Measurements from ENCODE around the gene CHMP6.
"Not testable (repeated sequence)": the region's sequence is repeated elsewhere in the genome, so short reads cannot be mapped to it uniquely, and the experiment has no call there.

The CHMP6 gene

GRCh38 chr17:81025065-81025740 is 33.6 kb downstream of the CHMP6 start:
- Histone ChIP-seq H3K9me3 (ENCODE audit: control insufficient read depth, low read length) (no peaks in the 10 kb centered on the region), H3K27ac (ENCODE audit: insufficient read depth, low read length, poor library complexity, severe bottlenecking) (no peak overlapping the region), H3K27me3 (replicated peaks; ENCODE audit: control insufficient read depth, insufficient read depth, low read length, poor library complexity, severe bottlenecking) (no peaks in the 10 kb centered on the region), H3K4me1 (ENCODE audit: control insufficient read depth, insufficient read depth, low read length, poor library complexity, severe bottlenecking) (peaks cover 7% of the 10 kb centered on the region), H3K4me3 (ENCODE audit: insufficient read depth, low read depth, low read length, poor library complexity, severe bottlenecking) (no peak overlapping the region), H3K36me3 (ENCODE audit: control insufficient read depth, insufficient read depth, low read length) (no peaks in the 10 kb centered on the region)
- DNase-seq = no peak

- H3K27ac ChIP-seq (ENCODE audit: insufficient read depth, low read length, poor library complexity, severe bottlenecking) = no peak overlapping the region
- no peak for DNase-seq
- no peaks in the 10 kb centered on the region for H3K36me3 ChIP-seq (ENCODE audit: control insufficient read depth, insufficient read depth, low read length)
- H3K4me1 ChIP-seq (ENCODE audit: control insufficient read depth, insufficient read depth, low read length, poor library complexity, severe bottlenecking) = peaks cover 7% of the 10 kb centered on the region
- H3K27me3 ChIP-seq (replicated peaks; ENCODE audit: control insufficient read depth, insufficient read depth, low read length, poor library complexity, severe bottlenecking) = no peaks in the 10 kb centered on the region
- no peak overlapping the region for H3K4me3 ChIP-seq (ENCODE audit: insufficient read depth, low read depth, low read length, poor library complexity, severe bottlenecking)
- no peaks in the 10 kb centered on the region for H3K9me3 ChIP-seq (ENCODE audit: control insufficient read depth, low read length)
These were observed 34.1 kb downstream of the CHMP6 start for GRCh38 chr17:81025741-81026129.

- H3K27me3 ChIP-seq (replicated peaks; ENCODE audit: control insufficient read depth, insufficient read depth, low read length, poor library complexity, severe bottlenecking) = no peaks in the 10 kb centered on the region
- H3K4me3 ChIP-seq (ENCODE audit: insufficient read depth, low read depth, low read length, poor library complexity, severe bottlenecking) = no peak overlapping the region
- no peaks in the 10 kb centered on the region for H3K36me3 ChIP-seq (ENCODE audit: control insufficient read depth, insufficient read depth, low read length)
- H3K9me3 ChIP-seq (ENCODE audit: control insufficient read depth, low read length) = no peaks in the 10 kb centered on the region
- H3K4me1 ChIP-seq (ENCODE audit: control insufficient read depth, insufficient read depth, low read length, poor library complexity, severe bottlenecking) = peaks cover 7% of the 10 kb centered on the region
- H3K27ac ChIP-seq (ENCODE audit: insufficient read depth, low read length, poor library complexity, severe bottlenecking) = no peak overlapping the region
- no peak for DNase-seq
These were observed 34.8 kb downstream of the CHMP6 start for GRCh38 chr17:81026266-81027036.

GRCh38 chr17:81027038-81027437 is 35.4 kb downstream of the CHMP6 start:
- H3K36me3 ChIP-seq (ENCODE audit: control insufficient read depth, insufficient read depth, low read length) = no peaks in the 10 kb centered on the region
- H3K9me3 ChIP-seq (ENCODE audit: control insufficient read depth, low read length) = no peaks in the 10 kb centered on the region
- H3K27ac ChIP-seq (ENCODE audit: insufficient read depth, low read length, poor library complexity, severe bottlenecking) = no peak overlapping the region
- DNase-seq = no peak
- peaks cover 7% of the 10 kb centered on the region for H3K4me1 ChIP-seq (ENCODE audit: control insufficient read depth, insufficient read depth, low read length, poor library complexity, severe bottlenecking)
- H3K27me3 ChIP-seq (replicated peaks; ENCODE audit: control insufficient read depth, insufficient read depth, low read length, poor library complexity, severe bottlenecking) = no peaks in the 10 kb centered on the region
- no peak overlapping the region for H3K4me3 ChIP-seq (ENCODE audit: insufficient read depth, low read depth, low read length, poor library complexity, severe bottlenecking)

DNA sequence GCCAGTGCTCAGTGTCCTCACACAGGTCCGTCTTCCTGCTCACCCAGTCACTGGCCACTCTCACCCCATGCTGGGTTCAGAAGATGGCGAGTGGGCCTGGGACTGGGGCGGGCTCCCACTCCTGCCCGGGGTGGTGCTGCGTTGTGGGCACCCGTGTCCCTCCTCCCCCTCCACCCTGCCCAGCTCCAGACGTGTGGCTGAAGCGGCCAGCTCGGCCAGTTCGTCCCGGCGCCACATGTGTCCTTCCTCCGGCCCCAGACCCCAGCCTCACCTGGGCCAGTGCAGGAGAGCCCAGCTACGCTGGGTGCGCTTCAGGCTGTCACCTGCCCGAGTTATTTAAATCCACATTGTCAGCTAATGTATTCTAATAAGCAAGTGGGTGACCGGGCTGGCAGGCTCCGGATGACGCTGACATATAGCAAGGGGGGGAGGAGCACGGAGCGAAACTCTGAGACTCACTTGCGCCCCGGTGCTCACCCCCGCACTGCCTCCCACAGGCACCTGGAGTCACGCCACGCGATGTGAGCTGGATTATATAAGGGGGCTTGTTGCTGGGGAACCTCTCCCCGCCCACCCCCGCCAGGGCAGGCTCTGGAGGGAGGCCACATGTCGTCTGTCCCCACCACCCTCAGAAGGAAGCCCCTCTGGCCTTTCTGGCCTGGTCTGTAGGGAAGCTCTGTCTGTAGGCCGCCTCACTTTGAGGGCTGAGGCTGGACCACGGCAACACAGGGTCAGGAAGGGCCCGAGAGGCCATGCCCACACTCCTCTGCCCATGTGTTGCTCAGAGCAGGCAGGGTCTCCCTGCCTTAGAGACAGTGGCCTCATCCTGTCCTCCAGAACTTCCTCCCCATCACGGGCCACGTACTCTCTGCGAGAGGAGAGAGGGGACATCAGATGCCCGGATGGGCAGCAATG is 36.2 kb downstream of the CHMP6 start:
- no peak for DNase-seq
- Histone ChIP-seq H3K36me3 (ENCODE audit: control insufficient read depth, insufficient read depth, low read length) (no peaks in the 10 kb centered on the region), H3K4me1 (ENCODE audit: control insufficient read depth, insufficient read depth, low read length, poor library complexity, severe bottlenecking) (peaks cover 7% of the 10 kb centered on the region), H3K4me3 (ENCODE audit: insufficient read depth, low read depth, low read length, poor library complexity, severe bottlenecking) (no peak overlapping the region), H3K27ac (ENCODE audit: insufficient read depth, low read length, poor library complexity, severe bottlenecking) (no peak overlapping the region), H3K27me3 (replicated peaks; ENCODE audit: control insufficient read depth, insufficient read depth, low read length, poor library complexity, severe bottlenecking) (no peaks in the 10 kb centered on the region), H3K9me3 (ENCODE audit: control insufficient read depth, low read length) (no peaks in the 10 kb centered on the region)

DNA sequence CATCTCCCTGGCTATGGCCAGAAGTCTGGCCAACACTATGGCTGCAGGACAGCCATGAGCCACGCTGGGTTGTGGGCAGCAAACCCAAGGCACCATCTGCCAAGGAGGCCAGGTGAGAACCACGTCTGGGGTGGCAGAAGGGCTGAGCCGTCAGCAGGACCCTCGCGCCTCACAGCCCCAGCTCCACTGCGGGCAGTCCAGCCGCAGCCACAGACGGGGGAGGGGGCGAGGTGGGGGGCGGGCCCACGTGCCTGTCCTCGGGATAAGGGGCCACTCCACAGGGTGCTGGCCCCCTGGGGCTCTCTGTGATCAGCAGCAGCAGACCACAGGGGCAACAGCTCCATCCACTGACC is 36.8 kb downstream of the CHMP6 start:
- no peaks in the 10 kb centered on the region for H3K9me3 ChIP-seq (ENCODE audit: control insufficient read depth, low read length)
- H3K4me3 ChIP-seq (ENCODE audit: insufficient read depth, low read depth, low read length, poor library complexity, severe bottlenecking) = no peak overlapping the region
- H3K36me3 ChIP-seq (ENCODE audit: control insufficient read depth, insufficient read depth, low read length) = no peaks in the 10 kb centered on the region
- H3K4me1 ChIP-seq (ENCODE audit: control insufficient read depth, insufficient read depth, low read length, poor library complexity, severe bottlenecking) = peaks cover 5% of the 10 kb centered on the region
- no peak overlapping the region for H3K27ac ChIP-seq (ENCODE audit: insufficient read depth, low read length, poor library complexity, severe bottlenecking)
- no peak for DNase-seq
- H3K27me3 ChIP-seq (replicated peaks; ENCODE audit: control insufficient read depth, insufficient read depth, low read length, poor library complexity, severe bottlenecking) = no peaks in the 10 kb centered on the region

DNA sequence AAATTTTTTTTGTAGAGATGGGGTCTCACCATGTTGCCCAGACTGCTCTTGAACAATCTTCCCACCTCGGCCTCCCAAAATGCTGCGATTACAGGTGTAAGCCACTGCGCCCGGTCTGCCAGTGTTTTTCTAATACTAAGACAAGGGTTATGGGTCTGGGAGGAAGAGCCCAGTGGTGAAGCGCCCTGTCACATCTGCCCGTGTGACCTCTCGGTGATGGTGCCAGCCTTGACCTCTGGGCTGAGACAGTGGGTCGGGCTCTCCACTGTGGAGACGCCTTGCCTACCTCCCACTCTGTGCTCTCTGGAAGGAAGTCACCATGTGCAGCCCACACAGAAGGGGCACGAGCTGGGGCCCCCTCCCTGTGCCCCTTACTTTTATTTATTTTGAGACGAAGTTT is 38.2 kb downstream of the CHMP6 start:
- no peaks in the 10 kb centered on the region for H3K27me3 ChIP-seq (replicated peaks; ENCODE audit: control insufficient read depth, insufficient read depth, low read length, poor library complexity, severe bottlenecking)
- no peak overlapping the region for H3K4me3 ChIP-seq (ENCODE audit: insufficient read depth, low read depth, low read length, poor library complexity, severe bottlenecking)
- no peak overlapping the region for H3K27ac ChIP-seq (ENCODE audit: insufficient read depth, low read length, poor library complexity, severe bottlenecking)
- no peaks in the 10 kb centered on the region for H3K36me3 ChIP-seq (ENCODE audit: control insufficient read depth, insufficient read depth, low read length)
- no peaks in the 10 kb centered on the region for H3K9me3 ChIP-seq (ENCODE audit: control insufficient read depth, low read length)
- peaks cover 7% of the 10 kb centered on the region for H3K4me1 ChIP-seq (ENCODE audit: control insufficient read depth, insufficient read depth, low read length, poor library complexity, severe bottlenecking)
- no peak for DNase-seq

- not testable (repeated sequence) for DNase-seq; H3K9me3 ChIP-seq (ENCODE audit: control insufficient read depth, low read length); H3K4me1 ChIP-seq (ENCODE audit: control insufficient read depth, insufficient read depth, low read length, poor library complexity, severe bottlenecking); H3K27ac ChIP-seq (ENCODE audit: insufficient read depth, low read length, poor library complexity, severe bottlenecking); H3K4me3 ChIP-seq (ENCODE audit: insufficient read depth, low read depth, low read length, poor library complexity, severe bottlenecking); H3K36me3 ChIP-seq (ENCODE audit: control insufficient read depth, insufficient read depth, low read length); H3K27me3 ChIP-seq (replicated peaks; ENCODE audit: control insufficient read depth, insufficient read depth, low read length, poor library complexity, severe bottlenecking)
These were observed 38.7 kb downstream of the CHMP6 start for GRCh38 chr17:81030312-81030711.

GRCh38 chr17:81030741-81031565 is 39.3 kb downstream of the CHMP6 start:
- Histone ChIP-seq H3K4me3 (ENCODE audit: insufficient read depth, low read depth, low read length, poor library complexity, severe bottlenecking) (no peak overlapping the region), H3K36me3 (ENCODE audit: control insufficient read depth, insufficient read depth, low read length) (no peaks in the 10 kb centered on the region), H3K27me3 (replicated peaks; ENCODE audit: control insufficient read depth, insufficient read depth, low read length, poor library complexity, severe bottlenecking) (no peaks in the 10 kb centered on the region), H3K9me3 (ENCODE audit: control insufficient read depth, low read length) (no peaks in the 10 kb centered on the region), H3K27ac (ENCODE audit: insufficient read depth, low read length, poor library complexity, severe bottlenecking) (no peak overlapping the region), H3K4me1 (ENCODE audit: control insufficient read depth, insufficient read depth, low read length, poor library complexity, severe bottlenecking) (peaks cover 7% of the 10 kb centered on the region)
- no peak for DNase-seq
